ENCODE measurements around the gene TSHZ2. TPM values are rescaled to one million over a fixed set of nuclear protein-coding genes. Genes with fewer than 3 reads are reported as not detected.
"Not testable (repeated sequence)": the region's sequence is repeated elsewhere in the genome, so short reads cannot be mapped to it uniquely, and the experiment has no call there.

Gene TSHZ2
- total RNA-seq, 1 donor from 2014 or later: 1.2 TPM

- FAIRE-seq (no peak), DNase-seq (ENCODE audit: low read depth) (no peak)
- H3K4me1 Mint-ChIP-seq (ENCODE audit: low read depth, unreplicated experiment): no peaks in the 10 kb centered on the region
- Histone ChIP-seq H3K9ac (ENCODE audit: low read length) (no peak overlapping the region), H3K27ac (ENCODE audit: low read depth, low read length) (no peak overlapping the region), H4K20me1 (ENCODE audit: insufficient read depth, low read length) (no peaks in the 10 kb centered on the region), H3K79me2 (ENCODE audit: insufficient read depth, low read length) (no peaks in the 10 kb centered on the region), H3K4me1 (ENCODE audit: insufficient read depth, low read length) (no peaks in the 10 kb centered on the region), H3K4me2 (ENCODE audit: low read length) (no peak overlapping the region), H2AFZ (ENCODE audit: low read depth, low read length) (no peak overlapping the region), H3K4me3 (ENCODE audit: insufficient read depth, low read depth, low read length) (no peak overlapping the region), H3K36me3 (ENCODE audit: insufficient read depth, low read length) (no peaks in the 10 kb centered on the region), H3K9me3 (ENCODE audit: insufficient read depth, low read depth, low read length) (no peaks in the 10 kb centered on the region), H3K27me3 (ENCODE audit: insufficient read depth, low read length) (no peaks in the 10 kb centered on the region)
- H3K36me3 Mint-ChIP-seq (ENCODE audit: low read depth, unreplicated experiment): no peaks in the 10 kb centered on the region
- H3K4me3 Mint-ChIP-seq (ENCODE audit: unreplicated experiment): no peak overlapping the region
- H3K9me3 Mint-ChIP-seq (ENCODE audit: unreplicated experiment): no peaks in the 10 kb centered on the region
- no peaks in the 10 kb centered on the region for H3K27me3 Mint-ChIP-seq (ENCODE audit: low read depth, unreplicated experiment)
- H3K27ac Mint-ChIP-seq (ENCODE audit: unreplicated experiment): no peak overlapping the region
- TF ChIP-seq, protein P1, sequence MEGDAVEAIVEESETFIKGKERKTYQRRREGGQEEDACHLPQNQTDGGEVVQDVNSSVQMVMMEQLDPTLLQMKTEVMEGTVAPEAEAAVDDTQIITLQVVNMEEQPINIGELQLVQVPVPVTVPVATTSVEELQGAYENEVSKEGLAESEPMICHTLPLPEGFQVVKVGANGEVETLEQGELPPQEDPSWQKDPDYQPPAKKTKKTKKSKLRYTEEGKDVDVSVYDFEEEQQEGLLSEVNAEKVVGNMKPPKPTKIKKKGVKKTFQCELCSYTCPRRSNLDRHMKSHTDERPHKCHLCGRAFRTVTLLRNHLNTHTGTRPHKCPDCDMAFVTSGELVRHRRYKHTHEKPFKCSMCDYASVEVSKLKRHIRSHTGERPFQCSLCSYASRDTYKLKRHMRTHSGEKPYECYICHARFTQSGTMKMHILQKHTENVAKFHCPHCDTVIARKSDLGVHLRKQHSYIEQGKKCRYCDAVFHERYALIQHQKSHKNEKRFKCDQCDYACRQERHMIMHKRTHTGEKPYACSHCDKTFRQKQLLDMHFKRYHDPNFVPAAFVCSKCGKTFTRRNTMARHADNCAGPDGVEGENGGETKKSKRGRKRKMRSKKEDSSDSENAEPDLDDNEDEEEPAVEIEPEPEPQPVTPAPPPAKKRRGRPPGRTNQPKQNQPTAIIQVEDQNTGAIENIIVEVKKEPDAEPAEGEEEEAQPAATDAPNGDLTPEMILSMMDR (IDR thresholded peaks at IDR 0.05; ENCODE audit: insufficient read depth, low read depth, low read length): no peak
- no peak for TF ChIP-seq EZH2 (IDR thresholded peaks at IDR 0.05; ENCODE audit: insufficient read depth, low read length)
Measured at GRCh38 chr20:53522696-53523095, 550.5 kb downstream of the TSHZ2 start.

DNA sequence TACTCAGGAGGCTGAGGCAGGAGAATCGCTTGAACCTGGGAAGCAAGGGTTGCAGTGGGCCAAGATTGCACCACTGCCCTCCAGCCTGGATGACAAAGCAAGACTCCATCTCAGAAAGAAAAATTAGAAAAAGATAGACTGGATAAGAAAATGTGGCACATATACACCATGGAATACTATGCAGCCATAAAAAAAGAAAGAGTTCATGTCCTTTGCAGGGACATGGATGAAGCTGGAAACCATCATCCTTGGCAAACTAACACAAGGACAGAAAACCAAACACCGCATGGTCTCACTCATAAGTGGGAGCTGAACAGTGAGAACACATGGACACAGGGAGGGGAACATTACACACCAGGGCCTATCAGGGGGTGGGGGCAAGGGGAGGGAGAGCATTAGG lies 551.5 kb downstream of the TSHZ2 start:
- H3K36me3 Mint-ChIP-seq (ENCODE audit: low read depth, unreplicated experiment); H3K4me1 ChIP-seq (ENCODE audit: insufficient read depth, low read length); H3K4me2 ChIP-seq (ENCODE audit: low read length); H3K9ac ChIP-seq (ENCODE audit: low read length); H3K9me3 ChIP-seq (ENCODE audit: insufficient read depth, low read depth, low read length); H3K9me3 Mint-ChIP-seq (ENCODE audit: unreplicated experiment); H3K27ac ChIP-seq (ENCODE audit: low read depth, low read length); H3K4me3 Mint-ChIP-seq (ENCODE audit: unreplicated experiment); H4K20me1 ChIP-seq (ENCODE audit: insufficient read depth, low read length); H3K27ac Mint-ChIP-seq (ENCODE audit: unreplicated experiment); H3K27me3 ChIP-seq (ENCODE audit: insufficient read depth, low read length); H3K36me3 ChIP-seq (ENCODE audit: insufficient read depth, low read length); H3K4me3 ChIP-seq (ENCODE audit: insufficient read depth, low read depth, low read length); H3K4me1 Mint-ChIP-seq (ENCODE audit: low read depth, unreplicated experiment); H3K27me3 Mint-ChIP-seq (ENCODE audit: low read depth, unreplicated experiment); H2AFZ ChIP-seq (ENCODE audit: low read depth, low read length); FAIRE-seq; H3K79me2 ChIP-seq (ENCODE audit: insufficient read depth, low read length); DNase-seq (ENCODE audit: low read depth): not testable (repeated sequence)

DNA sequence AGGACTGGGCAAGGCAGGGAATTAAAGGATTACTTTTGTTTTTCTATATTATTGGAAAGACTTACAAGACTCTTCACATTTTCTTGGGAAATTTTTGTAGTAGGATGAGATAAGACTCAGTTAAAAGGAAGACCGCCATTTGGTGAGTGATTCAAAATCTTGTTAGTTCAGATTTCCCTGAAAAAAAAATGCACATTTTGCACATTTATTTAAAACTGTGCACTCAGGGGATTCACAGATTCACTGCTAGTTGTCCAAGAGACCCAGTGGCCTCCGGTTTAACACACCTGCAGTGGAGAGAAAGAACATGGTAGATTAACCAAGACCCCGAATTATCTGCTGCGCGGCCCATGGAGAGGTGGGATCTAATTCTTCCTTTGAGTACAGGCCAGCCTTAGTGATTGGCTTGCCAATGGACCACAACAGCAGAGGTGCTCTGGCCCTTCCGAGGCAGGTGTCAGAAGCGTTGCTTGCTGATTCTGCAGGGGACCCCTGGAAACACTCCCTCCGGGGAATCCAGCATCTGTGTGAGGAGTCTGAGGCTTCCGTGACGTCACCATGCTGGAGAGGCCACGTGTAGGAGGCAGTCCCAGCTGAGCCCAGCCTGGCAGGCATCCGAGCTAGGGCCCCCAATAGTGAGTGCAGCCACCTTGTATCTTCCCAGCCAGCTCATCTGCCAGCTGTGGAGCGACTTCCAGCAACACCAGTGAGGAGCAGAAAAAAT lies 552.6 kb downstream of the TSHZ2 start:
- no peaks in the 10 kb centered on the region for H4K20me1 ChIP-seq (ENCODE audit: insufficient read depth, low read length)
- no peaks in the 10 kb centered on the region for H3K79me2 ChIP-seq (ENCODE audit: insufficient read depth, low read length)
- FAIRE-seq (no peak), DNase-seq (ENCODE audit: low read depth) (no peak)
- no peak overlapping the region for H2AFZ ChIP-seq (ENCODE audit: low read depth, low read length)
- Mint-ChIP-seq H3K9me3 (ENCODE audit: unreplicated experiment) (no peaks in the 10 kb centered on the region), H3K4me1 (ENCODE audit: low read depth, unreplicated experiment) (no peaks in the 10 kb centered on the region), H3K27ac (ENCODE audit: unreplicated experiment) (no peak overlapping the region), H3K27me3 (ENCODE audit: low read depth, unreplicated experiment) (no peaks in the 10 kb centered on the region), H3K36me3 (ENCODE audit: low read depth, unreplicated experiment) (no peaks in the 10 kb centered on the region), H3K4me3 (ENCODE audit: unreplicated experiment) (no peak overlapping the region)
- H3K27me3 ChIP-seq (ENCODE audit: insufficient read depth, low read length): no peaks in the 10 kb centered on the region
- H3K9me3 ChIP-seq (ENCODE audit: insufficient read depth, low read depth, low read length): no peaks in the 10 kb centered on the region
- no peak for TF ChIP-seq EZH2 (IDR thresholded peaks at IDR 0.05; ENCODE audit: insufficient read depth, low read length)
- TF ChIP-seq, protein P1 (IDR thresholded peaks at IDR 0.05; ENCODE audit: insufficient read depth, low read depth, low read length): no peak
- H3K27ac ChIP-seq (ENCODE audit: low read depth, low read length): no peak overlapping the region
- H3K9ac ChIP-seq (ENCODE audit: low read length): no peak overlapping the region
- H3K36me3 ChIP-seq (ENCODE audit: insufficient read depth, low read length): no peaks in the 10 kb centered on the region
- no peaks in the 10 kb centered on the region for H3K4me1 ChIP-seq (ENCODE audit: insufficient read depth, low read length)
- no peak overlapping the region for H3K4me3 ChIP-seq (ENCODE audit: insufficient read depth, low read depth, low read length)
- H3K4me2 ChIP-seq (ENCODE audit: low read length): no peak overlapping the region

Measured in astrocyte (in vitro differentiated cells and primary cell).